GM23338 (cell line): Measurements from ENCODE around the gene CTNNA3. TPM values are rescaled to one million over a fixed set of nuclear protein-coding genes. Genes with fewer than 3 reads are reported as not detected.

Experiments
- ATAC-seq: fragments of 200-7000 bp; cut with Tn5 transposase; 3 replicates; pipeline ENCODE4 v1.9.1; 2020
- DNase-seq: peaks from one replicate; pipeline ENCODE4 v3.0.0-alpha.2; 2015; ENCODE audit warnings: low spot score
- H2AFZ ChIP-seq: fragments of 200-600 bp; sonication (generic); 2 replicates; pipeline ENCODE4 v1.8.0; 2016; ENCODE audit warnings: antibody characterized with exemption, mild to moderate bottlenecking, moderate library complexity
- H3F3A ChIP-seq: fragments of 200-600 bp; sonication (generic); replicated peaks from 2 replicates; pipeline ENCODE4 v1.8.0; 2017; ENCODE audit warnings: antibody characterized with exemption, mixed run types, low read depth
- H3K27ac ChIP-seq: fragments of 200-600 bp; sonication (generic); 2 replicates; pipeline ENCODE4 v1.6.1; 2016; ENCODE audit warnings: low read depth
- H3K27me3 ChIP-seq: fragments of 200-600 bp; sonication (generic); 2 replicates; pipeline ENCODE4 v1.8.0; 2016; ENCODE audit warnings: mild to moderate bottlenecking, mixed run types, moderate library complexity; ENCODE audit not compliant: insufficient read depth
- H3K36me3 ChIP-seq: fragments of 200-600 bp; sonication (generic); 2 replicates; pipeline ENCODE4 v1.8.0; 2016; ENCODE audit warnings: mild to moderate bottlenecking; ENCODE audit not compliant: insufficient read depth
- H3K4me1 ChIP-seq: fragments of 200-600 bp; sonication (generic); 2 replicates; pipeline ENCODE4 v1.8.0; 2016; ENCODE audit warnings: mild to moderate bottlenecking, moderate library complexity; ENCODE audit not compliant: insufficient read depth
- H3K4me2 ChIP-seq: fragments of 200-600 bp; sonication (generic); 2 replicates; pipeline ENCODE4 v1.7.1; 2017; ENCODE audit warnings: mixed run types
- H3K4me3 ChIP-seq: fragments of 200-600 bp; sonication (generic); 2 replicates; pipeline ENCODE4 v1.6.1; 2016; ENCODE audit warnings: mixed run types
- H3K79me2 ChIP-seq: fragments of 200-600 bp; sonication (generic); replicated peaks from 2 replicates; pipeline ENCODE4 v1.8.0; 2017; ENCODE audit warnings: mild to moderate bottlenecking; ENCODE audit not compliant: insufficient read depth
- H3K9me2 ChIP-seq: fragments of 200-600 bp; sonication (generic); 2 replicates; pipeline ENCODE4 v1.8.0; 2017; ENCODE audit not compliant: insufficient read depth
- H4K20me1 ChIP-seq: fragments of 200-600 bp; sonication (generic); replicated peaks from 2 replicates; pipeline ENCODE4 v1.8.0; 2017; ENCODE audit warnings: mild to moderate bottlenecking; ENCODE audit not compliant: insufficient read depth
- H3K27ac Mint-ChIP-seq: 2 replicates; pipeline ENCODE4 v1.8.0; 2020; ENCODE audit warnings: inconsistent platforms, mild to moderate bottlenecking, moderate library complexity, mixed read lengths
- H3K27me3 Mint-ChIP-seq: 3 replicates; pipeline ENCODE4 v1.8.0; 2022; ENCODE audit warnings: low read depth, mild to moderate bottlenecking, moderate library complexity, mixed read lengths, inconsistent platforms; ENCODE audit not compliant: insufficient read depth, poor library complexity
- H3K36me3 Mint-ChIP-seq: 3 replicates; pipeline ENCODE4 v1.8.0; 2021; ENCODE audit warnings: low read depth, mild to moderate bottlenecking, inconsistent platforms, moderate library complexity, mixed read lengths
- H3K4me1 Mint-ChIP-seq: 3 replicates; pipeline ENCODE4 v1.8.0; 2020; ENCODE audit warnings: mild to moderate bottlenecking, inconsistent platforms, mixed read lengths
- H3K4me3 Mint-ChIP-seq: 3 replicates; pipeline ENCODE4 v1.8.0; 2021; ENCODE audit warnings: moderate library complexity, mild to moderate bottlenecking, inconsistent platforms, mixed read lengths
- H3K9me3 Mint-ChIP-seq: 3 replicates; pipeline ENCODE4 v1.8.0; 2020; ENCODE audit warnings: moderate library complexity, mild to moderate bottlenecking, inconsistent platforms, mixed read lengths
- CREB1 ChIP-seq: fragments of 250-450 bp; sonication (Bioruptor Pico); IDR thresholded peaks from 2 replicates; pipeline ENCODE4 v1.5.0; 2020; ENCODE audit warnings: low read depth, mild to moderate bottlenecking, moderate library complexity
- CTCF ChIP-seq, 2 experiments: fragments of 200-600 bp in 1 of 2; sonication (generic) in 1 of 2; conservative IDR thresholded peaks; 2 replicates each; pipeline versions ENCODE4 v1.5.1 to v1.6.1; 2016 to 2017; ENCODE audit warnings: antibody characterized with exemption in 2 of 2, low read depth in 2 of 2, mild to moderate bottlenecking in 2 of 2, moderate library complexity in 1 of 2
- EZH2 ChIP-seq: fragments of 200-600 bp; sonication (generic); IDR thresholded peaks from one replicate; pipeline ENCODE4 v1.8.0; 2017; ENCODE audit warnings: antibody characterized with exemption, mild to moderate bottlenecking, low read depth; ENCODE audit not compliant: unreplicated experiment
- EZH2phosphoT487 ChIP-seq: fragments of 200-600 bp; sonication (generic); IDR thresholded peaks from one replicate; pipeline ENCODE4 v1.8.1; 2018; ENCODE audit warnings: antibody characterized with exemption; ENCODE audit not compliant: unreplicated experiment
- JUNB ChIP-seq: IDR thresholded peaks from one replicate; pipeline ENCODE4 v1.6.1; 2016; ENCODE audit warnings: antibody characterized with exemption; ENCODE audit not compliant: unreplicated experiment
- NANOG ChIP-seq: IDR thresholded peaks from 2 replicates; pipeline ENCODE4 v1.6.1; 2016; ENCODE audit warnings: antibody characterized with exemption, borderline replicate concordance
- REST ChIP-seq: IDR thresholded peaks from one replicate; pipeline ENCODE4 v1.6.1; 2018; ENCODE audit warnings: antibody characterized with exemption; ENCODE audit not compliant: unreplicated experiment
- STAT1 ChIP-seq: IDR thresholded peaks from one replicate; pipeline ENCODE4 v1.6.1; 2016; ENCODE audit warnings: antibody characterized with exemption; ENCODE audit not compliant: unreplicated experiment
- ZNF114 ChIP-seq: fragments of 250-450 bp; sonication (Bioruptor Pico); IDR thresholded peaks from 2 replicates; pipeline ENCODE4 v1.5.0; 2020; ENCODE audit warnings: mild to moderate bottlenecking, moderate library complexity
- ZNF331 ChIP-seq: fragments of 250-450 bp; sonication (Bioruptor Pico); IDR thresholded peaks from 2 replicates; pipeline ENCODE4 v1.5.0; 2020; ENCODE audit warnings: low read depth, mild to moderate bottlenecking, moderate library complexity
- ZNF462 ChIP-seq: fragments of 250-450 bp; sonication (Bioruptor Pico); IDR thresholded peaks from 2 replicates; pipeline ENCODE4 v1.5.0; 2020; ENCODE audit warnings: mild to moderate bottlenecking, moderate library complexity
- long read RNA-seq: library from polyadenylated mRNA; unstranded; transcript quantifications from one replicate; pipeline ENCODE4 v2.0.0, GENCODE V29; 2020; ENCODE audit not compliant: unreplicated experiment
- polyA plus RNA-seq: library from polyadenylated mRNA; unstranded; fragments of >200 nt; fragmentation: Nextera tagmentation; extraction: Ambion mirVana; gene quantifications from 2 replicates; pipeline ENCODE4 v1.2.1, GENCODE V29; 2016
- total RNA-seq: library from RNA; depleted of rRNA; stranded (reverse); fragments of >200 nt; shearing (Covaris generic); gene quantifications from 2 replicates; pipeline ENCODE4 v1.2.3, GENCODE V29; 2014; rRNA removed

The CTNNA3 gene
- total RNA-seq, result 0.50 and 3.3 TPM in 2 replicates
- 0.71 and 1.2 TPM in 2 replicates for polyA plus RNA-seq
- long read RNA-seq, result 0 reads

GRCh38 chr10:67696029-67696428, at the start of gene CTNNA3:
Gene CTNNA3 (minus strand): TSS chr10:67696195.
- H3K36me3 ChIP-seq, result no peaks in the 10 kb centered on the region
- no peak within 1 kb of the TSS for H3K27ac ChIP-seq
- no peaks in the 10 kb centered on the region for H3K79me2 ChIP-seq
- no peaks in the 10 kb centered on the region for H3K27me3 Mint-ChIP-seq
- H3K9me3 Mint-ChIP-seq, result peaks cover 22% of the 10 kb centered on the region
- TF ChIP-seq EZH2 (no peak), JUNB (no peak), STAT1 (no peak), CREB1 (CRISPR knock-in tag) (no peak), EZH2phosphoT487 (no peak), ZNF114 (no peak), ZNF462 (CRISPR knock-in tag) (no peak), NANOG (no peak), CTCF (conservative IDR thresholded peaks at IDR 0.05; ENCODE audit: low read depth in 2 of 2) (no peak), ZNF331 (CRISPR knock-in tag) (no peak), REST (no peak)
- H2AFZ ChIP-seq, result peak within 1 kb of the TSS; percentile 35
- no peak within 1 kb of the TSS for H3K4me3 ChIP-seq
- no peaks in the 10 kb centered on the region for H3K4me1 Mint-ChIP-seq
- no peak within 1 kb of the TSS for H3K4me3 Mint-ChIP-seq
- no peak within 1 kb of the TSS for H3K27ac Mint-ChIP-seq
- no peak for DNase-seq
- H3K36me3 Mint-ChIP-seq, result peaks cover 8% of the 10 kb centered on the region
- H3K4me1 ChIP-seq, result no peaks in the 10 kb centered on the region
- H3K4me2 ChIP-seq, result no peak within 1 kb of the TSS
- no peak for ATAC-seq
- no peaks in the 10 kb centered on the region for H4K20me1 ChIP-seq
- no peaks in the 10 kb centered on the region for H3K9me2 ChIP-seq
- H3F3A ChIP-seq, result no peaks in the 10 kb centered on the region
- H3K27me3 ChIP-seq, result no peaks in the 10 kb centered on the region
